HCT116 (cell line): ENCODE results near the gene BSG.

Experiments used
- CEBPB ChIP-seq: IDR thresholded peaks from 2 replicates; pipeline ENCODE4 v1.6.1; 2012; ENCODE audit warnings: low read depth
- CTCF ChIP-seq, 3 experiments: fragments of 200-600 bp in 1 of 3; sonication (generic) in 1 of 3; IDR thresholded peaks in 2 of 3; conservative IDR thresholded peaks in 1 of 3; 2 replicates each; pipeline ENCODE4 v1.5.1; 2012 to 2017; ENCODE audit warnings: low read depth in 2 of 3, low read length in 2 of 3, antibody characterized with exemption in 1 of 3, borderline replicate concordance in 1 of 3, control low read depth in 1 of 3, mild to moderate bottlenecking in 1 of 3, mixed read lengths in 1 of 3, mixed run types in 1 of 3, moderate library complexity in 1 of 3; ENCODE audit not compliant: insufficient read depth in 1 of 3
- ELF1 ChIP-seq: IDR thresholded peaks from 2 replicates; pipeline ENCODE4 v1.6.1; 2012; ENCODE audit warnings: low read depth, borderline replicate concordance
- EZH2phosphoT487 ChIP-seq: fragments of 200-600 bp; IDR thresholded peaks from 2 replicates; pipeline ENCODE4 v1.6.1; 2018; ENCODE audit warnings: antibody characterized with exemption, borderline replicate concordance
- POLR2A ChIP-seq: IDR thresholded peaks from 2 replicates; pipeline ENCODE4 v1.7.0; 2011; ENCODE audit warnings: borderline replicate concordance; ENCODE audit not compliant: insufficient read depth, insufficient read length; ENCODE audit errors: extremely low read depth

GRCh38 chr19:588741-589692 is 16.6 kb downstream of the BSG start:
- no peak for TF ChIP-seq CEBPB
- TF ChIP-seq POLR2A: no peak
- no peak for TF ChIP-seq CTCF (IDR thresholded peaks at IDR 0.05 in 2 of 3, conservative IDR thresholded peaks at IDR 0.05 in 1 of 3; ENCODE audit: borderline replicate concordance in 1 of 3, insufficient read depth in 1 of 3, low read depth in 2 of 3, low read length in 2 of 3)
- no peak for TF ChIP-seq EZH2phosphoT487
- TF ChIP-seq ELF1: no peak
